Skeletal muscle tissue (tissue), 4 donors: ENCODE data around the gene RTF2. TPM values are rescaled to one million over a fixed set of nuclear protein-coding genes. Genes with fewer than 3 reads are reported as not detected.

Experiments
- H3K27ac ChIP-seq: one replicate; pipeline ENCODE4 v1.7.0; 2013; ENCODE audit warnings: mild to moderate bottlenecking, low read depth, low read length, inconsistent platforms
- H3K27me3 ChIP-seq, 3 donors: one replicate each; pipeline ENCODE4 v1.7.0; 2013; ENCODE audit warnings: low read length in 3 of 3; ENCODE audit not compliant: control insufficient read depth in 3 of 3, insufficient read depth in 3 of 3
- H3K36me3 ChIP-seq, 3 donors: one replicate each; pipeline ENCODE4 v1.7.0; 2013; ENCODE audit warnings: low read length in 3 of 3; ENCODE audit not compliant: control insufficient read depth in 3 of 3, insufficient read depth in 3 of 3
- H3K4me1 ChIP-seq, 3 donors: one replicate each; pipeline ENCODE4 v1.7.0; 2013; ENCODE audit warnings: low read length in 3 of 3, mild to moderate bottlenecking in 3 of 3; ENCODE audit not compliant: control insufficient read depth in 3 of 3, insufficient read depth in 3 of 3
- H3K4me3 ChIP-seq, 3 donors: one replicate each; pipeline ENCODE4 v1.7.0; 2013; ENCODE audit warnings: low read length in 3 of 3
- H3K9ac ChIP-seq, 3 donors: one replicate each; pipeline ENCODE4 v1.7.0; 2013; ENCODE audit warnings: low read length in 3 of 3, mild to moderate bottlenecking in 3 of 3, moderate library complexity in 2 of 3, low read depth in 1 of 3
- H3K9me3 ChIP-seq, 3 donors: one replicate each; pipeline ENCODE4 v1.7.0; 2013; ENCODE audit warnings: low read length in 3 of 3; ENCODE audit not compliant: control insufficient read depth in 3 of 3
- total RNA-seq: library from RNA; depleted of rRNA; stranded (reverse); fragments of >200 nt; gene quantifications from one replicate; pipeline ENCODE4 v1.2.3, GENCODE V29; 2014
- donor health status: Osteomylitis.

The RTF2 gene
- total RNA-seq, 1 donor from 2014 or later = 68.4 TPM

DNA sequence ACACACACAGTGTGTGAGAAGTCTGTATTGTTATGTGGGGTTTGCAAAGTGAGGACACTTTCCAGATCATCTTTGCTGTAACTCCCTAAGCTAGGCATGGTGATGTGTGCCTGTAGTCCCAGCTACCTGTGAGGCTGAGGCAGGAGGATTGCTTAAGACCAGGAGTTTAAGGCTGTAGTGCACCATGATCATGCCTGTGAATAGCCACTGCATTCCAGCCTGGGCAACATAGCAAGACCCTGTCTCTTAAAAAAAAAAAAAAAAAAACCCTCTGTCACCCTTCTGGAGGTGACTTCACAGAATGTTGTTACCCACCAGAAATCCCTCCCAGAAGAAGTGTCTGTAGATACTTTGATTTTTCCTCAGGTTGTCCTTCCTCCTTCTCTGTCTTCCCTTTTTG, 41.5 kb upstream of the RTF2 start:
- no peak overlapping the region for H3K4me3 ChIP-seq
- no peaks in the 10 kb centered on the region for H3K27me3 ChIP-seq
- H3K36me3 ChIP-seq = no peaks in the 10 kb centered on the region
- no peak overlapping the region for H3K27ac ChIP-seq
- no peak overlapping the region for H3K9ac ChIP-seq
- no peaks in the 10 kb centered on the region for H3K9me3 ChIP-seq
- no peaks in the 10 kb centered on the region for H3K4me1 ChIP-seq

DNA sequence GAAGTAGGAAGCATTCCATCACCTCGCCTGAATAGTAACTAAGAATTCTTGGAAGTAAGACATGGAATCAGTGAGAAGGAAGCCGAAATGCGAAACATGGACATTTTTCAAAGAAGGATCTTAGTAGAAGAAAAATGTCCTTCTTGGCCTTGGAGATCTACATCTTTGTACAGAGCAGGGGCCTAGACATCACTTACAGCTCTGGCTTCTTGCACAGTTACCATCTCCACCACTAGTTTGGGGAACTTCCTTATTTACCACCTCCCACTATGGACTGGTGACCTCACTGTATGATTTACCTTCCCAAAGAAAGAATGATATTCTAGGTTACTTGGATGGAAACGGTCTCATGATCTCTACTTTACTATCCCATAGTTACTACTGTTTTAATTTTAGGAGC, 40.6 kb upstream of the RTF2 start:
- Histone ChIP-seq H3K9me3 (no peaks in the 10 kb centered on the region), H3K36me3 (no peaks in the 10 kb centered on the region), H3K27ac (no peak overlapping the region), H3K9ac (no peak overlapping the region), H3K4me3 (no peak overlapping the region), H3K4me1 (no peaks in the 10 kb centered on the region), H3K27me3 (no peaks in the 10 kb centered on the region)

DNA sequence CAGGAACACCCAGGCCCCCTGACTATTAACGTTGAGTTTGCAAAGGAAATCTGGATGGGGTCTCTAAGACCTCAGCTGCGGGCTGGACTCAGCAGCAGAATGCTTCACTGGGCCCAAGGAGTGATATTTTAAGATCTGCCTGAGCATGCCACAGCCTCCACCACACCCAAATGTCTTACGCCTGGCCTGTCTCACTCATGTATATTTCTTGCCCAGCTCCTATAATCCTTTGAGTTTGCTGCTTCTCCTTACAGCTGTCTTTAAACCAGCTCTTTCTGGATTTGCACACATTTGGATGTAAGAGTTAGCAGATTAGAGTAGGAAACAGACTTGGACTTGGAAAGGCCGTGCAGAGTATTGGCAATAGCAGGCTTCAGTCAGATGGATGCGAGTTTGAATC, 40.0 kb upstream of the RTF2 start:
- H3K9me3 ChIP-seq = no peaks in the 10 kb centered on the region
- no peaks in the 10 kb centered on the region for H3K4me1 ChIP-seq
- no peak overlapping the region for H3K9ac ChIP-seq
- no peak overlapping the region for H3K27ac ChIP-seq
- peaks cover 0 to 3% (median 0%) of the 10 kb centered on the region in 3 donors for H3K27me3 ChIP-seq
- no peak overlapping the region for H3K4me3 ChIP-seq
- no peaks in the 10 kb centered on the region for H3K36me3 ChIP-seq

DNA sequence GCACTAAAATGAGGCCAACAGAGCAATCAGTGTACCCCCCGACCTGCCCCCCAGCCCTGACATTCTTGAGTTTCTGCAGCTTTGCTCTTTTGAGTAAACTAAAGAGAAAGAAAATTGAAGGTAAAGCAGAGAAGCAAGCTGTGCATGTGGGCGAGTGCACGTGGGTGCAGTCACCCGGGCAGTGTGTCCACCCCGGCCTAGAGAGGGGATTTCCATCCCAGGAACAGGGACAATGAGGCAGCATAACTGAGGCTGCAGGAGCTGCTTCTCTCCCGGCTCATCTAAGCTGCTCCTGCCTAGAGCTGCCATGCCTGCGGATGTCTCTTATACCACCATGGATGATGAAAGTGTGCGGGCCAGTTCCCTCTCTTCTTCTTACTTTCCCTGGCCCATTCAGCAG, 39.5 kb upstream of the RTF2 start:
- H3K9me3 ChIP-seq = no peaks in the 10 kb centered on the region
- peaks cover 0 to 3% (median 0%) of the 10 kb centered on the region in 3 donors for H3K27me3 ChIP-seq
- no peaks in the 10 kb centered on the region for H3K36me3 ChIP-seq
- no peaks in the 10 kb centered on the region for H3K4me1 ChIP-seq
- H3K27ac ChIP-seq = no peak overlapping the region
- H3K4me3 ChIP-seq = no peak overlapping the region
- no peak overlapping the region for H3K9ac ChIP-seq

DNA sequence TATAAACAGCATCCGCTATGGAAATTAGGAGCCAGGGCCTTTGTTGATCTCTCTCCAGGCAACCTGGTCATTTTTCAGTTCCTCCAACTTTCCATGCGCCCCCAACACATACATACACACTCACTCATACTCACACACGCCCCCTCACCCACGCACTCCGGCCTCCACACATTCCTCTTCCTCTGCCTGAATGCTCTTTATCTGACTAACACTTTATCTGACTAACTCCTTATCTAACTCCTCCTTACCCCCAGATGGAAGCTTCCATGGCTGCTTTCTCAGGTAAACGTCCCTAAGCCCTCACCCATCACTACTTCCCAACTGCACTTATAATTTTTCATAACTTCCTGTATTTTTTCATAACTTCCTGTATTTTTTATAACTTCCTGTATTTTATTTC, 38.9 kb upstream of the RTF2 start:
- Histone ChIP-seq H3K36me3 (no peaks in the 10 kb centered on the region), H3K9ac (no peak overlapping the region), H3K9me3 (no peaks in the 10 kb centered on the region), H3K27ac (no peak overlapping the region), H3K4me1 (no peaks in the 10 kb centered on the region), H3K27me3 (peaks cover 0 to 3% (median 0%) of the 10 kb centered on the region in 3 donors), H3K4me3 (no peak overlapping the region)

DNA sequence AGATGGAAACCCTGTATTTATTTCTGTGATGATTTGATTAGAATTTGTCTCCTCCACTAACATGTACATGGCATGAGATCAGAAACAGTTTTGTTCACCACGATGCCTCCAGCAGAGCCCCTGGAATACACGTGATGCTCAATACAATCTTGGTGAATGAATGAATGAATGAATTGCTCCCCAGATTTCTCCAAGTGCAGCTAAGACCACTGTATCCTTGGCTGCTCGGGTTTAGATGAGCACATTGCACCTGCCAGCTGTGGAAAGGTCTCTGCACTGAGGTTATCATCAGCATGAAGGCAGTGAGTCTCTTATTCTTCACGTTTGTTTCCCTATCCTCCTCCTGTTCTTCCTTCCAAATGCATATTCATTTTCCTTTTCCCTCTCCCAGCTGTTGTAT, 38.5 kb upstream of the RTF2 start:
- H3K27ac ChIP-seq = no peak overlapping the region
- H3K9ac ChIP-seq = no peak overlapping the region
- H3K27me3 ChIP-seq = peaks cover 0 to 3% (median 0%) of the 10 kb centered on the region in 3 donors
- H3K9me3 ChIP-seq = no peaks in the 10 kb centered on the region
- no peaks in the 10 kb centered on the region for H3K36me3 ChIP-seq
- no peak overlapping the region for H3K4me3 ChIP-seq
- H3K4me1 ChIP-seq = no peaks in the 10 kb centered on the region

DNA sequence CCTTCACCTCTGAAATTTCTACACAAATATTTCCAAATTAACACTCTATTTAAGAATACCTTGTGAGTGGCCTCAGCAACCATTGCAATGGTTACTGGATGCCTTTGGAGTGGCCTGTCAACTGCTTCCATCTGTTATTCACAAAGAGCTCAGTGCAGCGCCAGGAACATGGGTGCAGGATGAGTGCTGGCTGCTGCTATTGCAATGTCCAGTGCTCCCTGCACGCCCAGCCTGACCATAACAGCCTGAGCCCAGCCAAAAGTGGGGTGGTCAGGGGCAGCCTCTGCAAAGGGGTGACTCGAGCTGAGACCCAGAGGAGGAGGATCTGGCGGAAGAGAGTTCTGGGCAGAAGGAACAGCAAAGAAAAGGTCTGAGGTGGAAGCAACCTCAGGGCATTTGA, 38.0 kb upstream of the RTF2 start:
- Histone ChIP-seq H3K27ac (no peak overlapping the region), H3K4me3 (no peak overlapping the region), H3K9me3 (no peaks in the 10 kb centered on the region), H3K9ac (no peak overlapping the region), H3K27me3 (peaks cover 0 to 3% (median 0%) of the 10 kb centered on the region in 3 donors), H3K4me1 (no peaks in the 10 kb centered on the region), H3K36me3 (no peaks in the 10 kb centered on the region)

DNA sequence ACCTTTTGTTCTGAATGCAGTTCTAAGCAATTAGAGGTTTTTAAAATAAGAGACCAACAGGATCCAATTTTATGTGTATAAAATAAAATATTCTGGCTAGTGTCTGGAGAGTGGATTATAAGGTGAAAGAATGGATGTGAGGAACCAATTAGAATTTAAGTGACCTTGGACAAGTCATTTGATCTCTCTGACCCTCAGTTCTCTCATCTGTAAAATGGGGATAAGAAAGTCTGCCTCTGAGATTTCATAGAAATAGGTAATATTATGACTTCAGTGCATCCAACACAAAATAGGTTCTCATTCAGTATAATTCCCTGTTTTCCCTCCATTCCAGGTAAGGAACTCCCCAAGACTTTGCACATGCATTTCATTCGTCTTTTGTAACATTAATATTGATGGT, 37.5 kb upstream of the RTF2 start:
- Histone ChIP-seq H3K27me3 (peaks cover 0 to 3% (median 0%) of the 10 kb centered on the region in 3 donors), H3K36me3 (no peaks in the 10 kb centered on the region), H3K9me3 (no peaks in the 10 kb centered on the region), H3K4me3 (no peak overlapping the region), H3K27ac (no peak overlapping the region), H3K9ac (no peak overlapping the region), H3K4me1 (no peaks in the 10 kb centered on the region)

DNA sequence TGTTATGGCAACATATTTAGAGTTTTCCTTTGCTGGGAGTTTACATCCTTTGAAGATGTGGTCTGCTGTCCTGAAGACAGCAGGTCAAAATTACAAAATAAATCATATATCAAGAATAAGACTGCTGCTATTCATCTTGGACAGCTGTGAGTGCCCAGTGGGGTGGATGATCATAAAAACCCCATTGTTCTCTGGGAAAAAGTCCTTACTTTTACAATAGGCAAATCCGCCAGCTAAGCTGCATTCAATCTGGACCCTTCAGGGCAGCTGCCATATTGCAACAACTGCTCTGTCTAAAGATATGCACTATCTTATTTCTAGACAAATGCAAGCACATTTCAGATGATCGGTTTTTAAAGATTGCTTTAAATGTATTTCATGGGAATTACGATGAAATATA, 37.0 kb upstream of the RTF2 start:
- no peak overlapping the region for H3K4me3 ChIP-seq
- H3K27me3 ChIP-seq = peaks cover 0 to 3% (median 0%) of the 10 kb centered on the region in 3 donors
- no peaks in the 10 kb centered on the region for H3K36me3 ChIP-seq
- H3K9ac ChIP-seq = no peak overlapping the region
- no peaks in the 10 kb centered on the region for H3K4me1 ChIP-seq
- no peak overlapping the region for H3K27ac ChIP-seq
- no peaks in the 10 kb centered on the region for H3K9me3 ChIP-seq

DNA sequence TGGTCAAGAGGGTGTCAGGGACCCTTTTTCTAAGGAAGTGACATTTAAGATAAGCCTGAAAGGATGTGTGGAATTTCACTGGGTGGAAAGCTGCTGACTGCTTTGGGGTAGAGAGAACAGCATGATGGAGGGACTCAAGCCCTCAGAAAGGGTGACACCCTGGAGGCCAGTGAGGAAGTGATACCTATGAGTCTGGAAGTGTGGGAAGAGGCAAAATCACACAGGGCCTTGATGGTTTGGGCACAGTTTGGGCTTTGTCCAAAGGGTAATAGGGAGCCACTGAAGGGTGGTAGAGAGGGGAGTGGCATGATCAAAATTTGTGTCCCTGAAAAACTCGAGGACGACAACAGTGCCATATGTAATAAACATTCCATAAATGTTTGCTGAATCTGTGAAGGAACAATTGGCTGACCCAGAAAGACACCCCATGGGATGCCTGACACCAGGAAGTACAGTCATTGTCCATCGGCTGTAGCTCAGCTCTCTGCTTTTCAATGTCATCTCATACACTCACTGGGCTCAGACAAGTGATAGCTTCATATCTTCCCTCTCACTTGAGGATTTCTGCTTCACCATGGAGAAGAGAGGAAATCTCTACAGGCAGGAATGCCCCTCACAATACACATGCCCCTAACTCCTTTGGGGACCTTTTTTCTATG, 35.1 kb upstream of the RTF2 start:
- Histone ChIP-seq H3K36me3 (no peaks in the 10 kb centered on the region), H3K27me3 (peaks cover 0 to 3% (median 0%) of the 10 kb centered on the region in 3 donors), H3K4me1 (no peaks in the 10 kb centered on the region), H3K9me3 (no peaks in the 10 kb centered on the region), H3K9ac (no peak overlapping the region), H3K27ac (no peak overlapping the region), H3K4me3 (no peak overlapping the region)
